Adipocyte (in vitro differentiated cells): ENCODE measurements around the gene KIF18B.

Experiments used
- DNase-seq: peaks from one replicate; pipeline ENCODE4 v3.0.0-alpha.2; 2015; ENCODE audit warnings: low read depth
- H3K27me3 ChIP-seq: replicated peaks from 2 replicates; pipeline ENCODE4 v1.7.0; 2013; ENCODE audit warnings: mild to moderate bottlenecking, low read length, moderate library complexity; ENCODE audit not compliant: control insufficient read depth, insufficient read depth
- H3K36me3 ChIP-seq: 2 replicates; pipeline ENCODE4 v1.7.0; 2013; ENCODE audit warnings: low read length, mild to moderate bottlenecking, moderate library complexity; ENCODE audit not compliant: control insufficient read depth, insufficient read depth, severe bottlenecking
- H3K4me1 ChIP-seq: 2 replicates; pipeline ENCODE4 v1.7.0; 2013; ENCODE audit warnings: mild to moderate bottlenecking, low read length, moderate library complexity; ENCODE audit not compliant: control insufficient read depth, insufficient read depth
- H3K4me3 ChIP-seq: 2 replicates; pipeline ENCODE4 v1.7.0; 2013; ENCODE audit warnings: mild to moderate bottlenecking, low read length, moderate library complexity
- H3K9ac ChIP-seq: 2 replicates; pipeline ENCODE4 v1.7.0; 2013; ENCODE audit warnings: mild to moderate bottlenecking, low read length, moderate library complexity
- H3K9me3 ChIP-seq: 2 replicates; pipeline ENCODE4 v1.7.0; 2013; ENCODE audit warnings: mild to moderate bottlenecking, low read length, moderate library complexity; ENCODE audit not compliant: control insufficient read depth

KIF18B gene

DNA sequence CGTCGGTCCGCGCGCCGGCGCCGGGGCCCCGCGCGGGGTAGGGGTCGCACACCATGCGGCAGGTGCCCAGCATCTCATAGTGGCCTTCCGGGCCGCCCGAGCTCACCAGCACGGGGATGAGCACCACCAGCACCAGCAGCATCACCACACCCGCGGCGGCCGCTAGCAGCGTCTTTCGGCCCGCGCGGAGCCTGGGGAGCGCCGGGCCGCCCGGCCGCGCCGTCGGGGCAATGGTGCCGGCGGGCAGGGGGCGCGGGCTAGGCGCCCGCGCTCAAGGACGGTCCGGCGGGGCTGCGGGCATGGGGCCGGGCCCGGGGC is 20.3 kb upstream of the KIF18B start:
- DNase-seq, result no peak
- peaks cover 45% of the 10 kb centered on the region for H3K27me3 ChIP-seq
- no peaks in the 10 kb centered on the region for H3K9me3 ChIP-seq
- no peak overlapping the region for H3K9ac ChIP-seq
- no peaks in the 10 kb centered on the region for H3K36me3 ChIP-seq
- peaks cover 13% of the 10 kb centered on the region for H3K4me1 ChIP-seq
- no peak overlapping the region for H3K4me3 ChIP-seq

GRCh38 chr17:44967026-44967906 is 19.7 kb upstream of the KIF18B start:
- Histone ChIP-seq H3K9ac (no peak overlapping the region), H3K4me1 (peaks cover 7% of the 10 kb centered on the region), H3K27me3 (peaks cover 45% of the 10 kb centered on the region), H3K4me3 (no peak overlapping the region), H3K36me3 (no peaks in the 10 kb centered on the region), H3K9me3 (no peaks in the 10 kb centered on the region)
- DNase-seq, result no peak

DNA sequence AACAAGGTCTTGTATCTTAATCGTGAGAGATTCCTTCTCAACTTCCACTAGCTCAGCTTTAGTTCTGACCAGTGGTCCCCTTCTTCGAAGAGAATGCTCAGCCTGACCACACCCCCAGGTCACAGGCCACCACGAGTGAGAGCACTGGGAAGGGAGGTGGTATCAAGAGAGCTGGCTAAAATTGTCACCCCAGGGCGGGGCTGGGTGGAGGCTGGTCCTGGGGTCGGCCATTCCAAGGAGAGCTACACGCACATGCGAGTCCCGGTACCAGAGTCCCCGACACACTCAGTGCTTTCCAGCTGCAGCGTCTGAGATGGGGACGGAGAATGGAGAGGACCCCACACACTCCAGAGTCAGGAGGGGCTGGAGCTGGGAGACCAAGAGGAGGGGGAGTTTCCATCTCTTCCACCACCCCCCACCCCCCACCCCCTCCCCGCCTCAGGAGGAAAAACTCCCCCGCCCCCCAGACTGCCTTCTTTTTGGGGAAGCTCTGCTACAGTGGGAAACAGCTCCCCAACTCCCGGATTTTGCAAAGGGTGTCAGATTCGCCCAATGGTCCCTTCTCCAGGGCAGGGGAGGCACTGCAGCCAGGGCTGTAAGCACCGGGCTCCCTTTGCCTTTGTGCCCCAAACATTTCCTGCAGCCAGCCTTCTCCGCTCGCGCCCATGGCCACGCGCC is 18.9 kb upstream of the KIF18B start:
- peaks cover 4% of the 10 kb centered on the region for H3K4me1 ChIP-seq
- no peaks in the 10 kb centered on the region for H3K36me3 ChIP-seq
- DNase-seq, result no peak
- no peak overlapping the region for H3K9ac ChIP-seq
- H3K9me3 ChIP-seq, result no peaks in the 10 kb centered on the region
- H3K4me3 ChIP-seq, result no peak overlapping the region
- peaks cover 45% of the 10 kb centered on the region for H3K27me3 ChIP-seq

DNA sequence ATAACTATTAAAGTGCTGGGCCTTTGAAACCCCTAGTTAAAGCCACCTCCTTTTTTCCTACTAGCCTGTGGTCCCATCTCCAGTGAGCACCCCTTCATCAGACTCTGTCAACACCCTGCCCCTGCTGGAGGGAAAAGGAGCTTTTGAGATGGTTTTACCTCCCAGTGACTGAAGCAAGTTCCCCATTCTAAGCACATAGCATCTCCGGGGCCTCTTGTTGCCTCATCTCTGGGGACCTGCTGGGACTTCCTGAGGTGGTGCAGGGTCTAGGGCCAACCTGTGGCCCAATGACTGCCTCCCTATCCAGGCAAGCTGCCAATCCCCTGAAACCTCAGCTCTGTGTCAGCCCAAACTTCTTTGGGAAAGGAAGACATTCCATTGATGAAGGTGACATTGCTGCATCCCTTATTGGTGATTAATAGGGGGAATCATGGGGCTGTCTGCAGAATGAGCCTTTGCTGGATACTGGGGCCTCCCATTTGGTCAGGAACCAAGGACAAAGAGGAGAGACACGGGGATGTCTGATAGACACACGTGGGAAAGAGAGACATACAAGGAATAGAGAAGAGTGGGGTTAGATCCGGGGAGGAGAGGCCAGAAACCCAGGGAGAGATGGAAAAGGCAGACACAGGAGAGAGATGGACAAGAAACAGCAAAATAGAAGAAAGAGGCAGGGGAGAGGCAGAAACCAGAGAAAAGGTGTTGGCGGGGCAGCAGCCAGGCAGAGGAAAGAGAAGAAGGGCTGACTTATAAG is 18.1 kb upstream of the KIF18B start:
- peaks cover 45% of the 10 kb centered on the region for H3K27me3 ChIP-seq
- H3K4me3 ChIP-seq, result no peak overlapping the region
- H3K36me3 ChIP-seq, result no peaks in the 10 kb centered on the region
- H3K4me1 ChIP-seq, result peaks cover 4% of the 10 kb centered on the region
- no peak overlapping the region for H3K9ac ChIP-seq
- no peak for DNase-seq
- H3K9me3 ChIP-seq, result no peaks in the 10 kb centered on the region

GRCh38 chr17:44961921-44962350 is 14.4 kb upstream of the KIF18B start:
- H3K9ac ChIP-seq, result no peak overlapping the region

DNA sequence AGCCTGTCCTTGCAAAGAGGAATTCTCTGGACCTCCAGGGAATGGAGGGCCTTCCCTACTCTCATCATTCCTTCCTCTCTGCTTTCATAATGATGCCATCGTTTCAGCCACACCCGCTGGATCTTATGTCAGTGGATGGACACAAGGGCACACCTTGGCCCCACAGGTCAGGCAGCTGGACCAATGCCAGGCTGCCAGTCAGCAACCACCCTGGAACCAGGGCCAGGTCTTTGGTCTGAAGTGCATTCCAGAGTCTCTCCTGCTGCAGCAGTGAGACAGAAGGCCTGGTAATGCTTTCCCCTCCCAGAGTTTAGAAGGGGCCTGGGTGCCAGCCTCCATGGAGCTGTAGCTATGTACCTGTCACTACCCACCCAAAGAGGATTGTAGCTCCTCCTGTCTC is 13.1 kb upstream of the KIF18B start:
- Histone ChIP-seq H3K9ac (no peak overlapping the region), H3K4me3 (no peak overlapping the region), H3K36me3 (no peaks in the 10 kb centered on the region), H3K9me3 (no peaks in the 10 kb centered on the region), H3K27me3 (peaks cover 26% of the 10 kb centered on the region), H3K4me1 (no peaks in the 10 kb centered on the region)
- DNase-seq, result no peak

More at GRCh38 chr17:44961921-44962350, 14.4 kb upstream of the KIF18B start:
- no peaks in the 10 kb centered on the region for H3K9me3 ChIP-seq
- H3K36me3 ChIP-seq, result no peaks in the 10 kb centered on the region
- no peak for DNase-seq
- H3K4me3 ChIP-seq, result no peak overlapping the region
- peaks cover 35% of the 10 kb centered on the region for H3K27me3 ChIP-seq
- H3K4me1 ChIP-seq, result no peaks in the 10 kb centered on the region

DNA sequence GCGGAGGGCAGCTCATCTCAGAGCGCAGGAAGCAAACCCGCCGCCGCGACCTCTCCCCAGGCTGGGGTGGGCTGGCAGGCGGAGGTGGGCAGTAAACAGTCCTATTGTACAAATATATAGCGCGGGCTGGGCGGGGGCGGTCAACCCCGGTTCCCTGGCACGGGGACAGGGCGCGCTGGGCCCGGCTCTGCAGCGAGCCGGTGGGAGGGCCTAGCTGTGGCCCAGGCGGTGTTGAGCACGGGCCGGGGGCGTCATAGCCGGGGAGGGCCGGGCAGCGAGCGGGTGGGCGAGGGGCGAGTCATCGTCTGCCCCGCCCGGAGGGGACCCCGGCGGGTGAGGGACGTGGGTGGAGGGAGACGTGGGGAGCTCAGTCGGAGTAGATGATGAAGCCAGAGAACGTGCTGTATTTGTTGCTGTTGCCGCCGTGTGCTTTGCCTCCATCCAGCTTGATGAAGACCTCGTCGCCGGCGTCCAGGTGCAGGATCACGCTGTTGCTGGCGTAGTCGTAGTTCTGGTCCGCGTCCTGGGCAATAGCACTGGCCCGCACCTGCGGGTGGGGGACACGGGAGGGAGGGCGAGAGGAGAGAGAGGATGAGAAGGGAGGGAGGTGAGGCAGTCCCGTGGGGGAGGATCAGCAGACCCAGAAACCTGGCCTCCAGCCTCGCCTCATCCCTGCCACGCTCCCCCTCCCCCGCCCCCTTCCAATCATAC is 12.4 kb upstream of the KIF18B start:
- no peaks in the 10 kb centered on the region for H3K36me3 ChIP-seq
- peaks cover 22% of the 10 kb centered on the region for H3K27me3 ChIP-seq
- no peak for DNase-seq
- no peak overlapping the region for H3K4me3 ChIP-seq
- no peaks in the 10 kb centered on the region for H3K9me3 ChIP-seq
- no peaks in the 10 kb centered on the region for H3K4me1 ChIP-seq
- H3K9ac ChIP-seq, result no peak overlapping the region

DNA sequence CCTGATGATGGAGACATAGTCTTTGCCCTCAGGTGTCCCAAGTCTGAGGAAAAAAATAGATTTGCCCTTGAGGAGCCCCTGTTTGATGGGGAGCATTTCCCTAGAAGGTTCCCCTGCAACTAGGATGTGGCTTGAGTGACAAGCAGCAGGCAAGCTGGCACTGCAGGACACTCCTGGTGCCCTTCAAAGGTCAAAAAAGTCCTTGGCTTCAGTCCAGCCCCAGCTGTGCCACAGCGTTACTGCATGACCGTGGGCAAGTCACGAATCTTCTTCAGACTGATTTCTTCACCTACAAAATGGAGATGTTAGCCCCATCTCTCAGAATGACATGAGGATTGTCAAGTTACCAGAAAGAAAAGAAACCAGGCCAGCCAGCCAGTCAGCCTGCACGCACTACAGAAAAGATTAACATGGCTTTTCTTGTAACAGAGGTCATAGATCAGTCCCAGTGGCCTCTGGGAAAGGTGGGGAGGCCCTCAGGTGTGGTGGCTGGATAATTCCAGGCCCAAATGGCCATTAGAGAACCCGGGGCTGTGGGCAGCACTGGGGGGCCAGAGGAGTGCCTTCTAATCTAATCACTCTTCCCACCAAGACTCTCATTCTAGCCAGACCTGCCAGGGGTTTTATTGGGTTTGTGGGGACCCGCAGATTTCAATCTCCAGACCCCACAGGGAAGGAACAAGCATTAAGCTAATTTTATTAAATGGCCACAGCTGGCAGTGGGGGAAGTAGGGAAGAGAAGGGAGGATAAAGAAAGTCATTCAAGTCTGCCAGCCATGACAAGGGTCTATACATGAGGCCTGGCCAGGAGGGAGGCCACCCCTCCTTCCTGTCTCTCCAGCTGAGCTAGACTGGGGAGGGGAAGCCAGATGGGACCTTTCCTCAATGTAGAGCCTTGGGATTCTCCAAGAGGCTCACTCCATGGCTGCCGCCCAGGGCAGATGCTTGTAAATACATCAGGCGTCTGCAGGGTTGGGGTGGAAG is 9.7 kb upstream of the KIF18B start:
- no peak overlapping the region for H3K9ac ChIP-seq
- no peak for DNase-seq
- no peaks in the 10 kb centered on the region for H3K4me1 ChIP-seq
- no peaks in the 10 kb centered on the region for H3K9me3 ChIP-seq
- H3K36me3 ChIP-seq, result no peaks in the 10 kb centered on the region
- H3K27me3 ChIP-seq, result peaks cover 13% of the 10 kb centered on the region
- no peak overlapping the region for H3K4me3 ChIP-seq

- H3K9me3 ChIP-seq, result no peaks in the 10 kb centered on the region
- peaks cover 13% of the 10 kb centered on the region for H3K27me3 ChIP-seq
- no peaks in the 10 kb centered on the region for H3K4me1 ChIP-seq
- no peaks in the 10 kb centered on the region for H3K36me3 ChIP-seq
- H3K4me3 ChIP-seq, result no peak overlapping the region
- H3K9ac ChIP-seq, result no peak overlapping the region
- no peak for DNase-seq
Observed at GRCh38 chr17:44955674-44956425, 8.3 kb upstream of the KIF18B start.
